Gastroesophageal sphincter (tissue), 3 donors: ENCODE measurements around the gene PSMG4.

Experiments used
- CTCF ChIP-seq, 4 experiments: fragments of 200-600 bp in 2 of 4; fragments of 450-650 bp in 2 of 4; sonication (generic) in 1 of 4; IDR thresholded peaks; one replicate each; pipeline ENCODE4 v1.5.1; 2017 to 2019; ENCODE audit warnings: antibody characterized with exemption in 4 of 4, mild to moderate bottlenecking in 2 of 4, moderate library complexity in 2 of 4
- EP300 ChIP-seq: sonication (generic); formaldehyde crosslinking; IDR thresholded peaks from one replicate; pipeline ENCODE4 v1.6.1; 2017; ENCODE audit warnings: antibody characterized with exemption, mild to moderate bottlenecking
- POLR2A ChIP-seq, 2 donors: fragments of 450-650 bp; IDR thresholded peaks; one replicate each; pipeline ENCODE4 v1.6.1; 2017; ENCODE audit warnings: antibody characterized with exemption in 2 of 2, mild to moderate bottlenecking in 2 of 2, moderate library complexity in 1 of 2
- POLR2AphosphoS5 ChIP-seq: sonication (generic); formaldehyde crosslinking; IDR thresholded peaks from one replicate; pipeline ENCODE4 v1.6.1; 2017; ENCODE audit warnings: antibody characterized with exemption

GRCh38 chr6:3296078-3296477 is 37.3 kb downstream of the PSMG4 start:
- no peak for TF ChIP-seq EP300
- TF ChIP-seq POLR2A (IDR thresholded peaks at IDR 0.05): no peak
- no peak for TF ChIP-seq CTCF (IDR thresholded peaks at IDR 0.05)
- TF ChIP-seq POLR2AphosphoS5: no peak
